Stimulated activated CD8-positive, alpha-beta memory T cell treated with anti-CD3 and anti-CD28 coated beads, Interleukin-7, amount 100 ng/mL, for 4 hours (primary cell): Measurements from ENCODE around the gene COG5.

Source experiments
- DNase-seq, 2 donors: peaks; one replicate each; pipeline ENCODE4 v3.0.0-alpha.2; 2020; ENCODE audit warnings: low read depth in 2 of 2

Gene COG5

GRCh38 chr7:107332488-107333269, 231.0 kb downstream of the COG5 start:
- no peak for DNase-seq

DNA sequence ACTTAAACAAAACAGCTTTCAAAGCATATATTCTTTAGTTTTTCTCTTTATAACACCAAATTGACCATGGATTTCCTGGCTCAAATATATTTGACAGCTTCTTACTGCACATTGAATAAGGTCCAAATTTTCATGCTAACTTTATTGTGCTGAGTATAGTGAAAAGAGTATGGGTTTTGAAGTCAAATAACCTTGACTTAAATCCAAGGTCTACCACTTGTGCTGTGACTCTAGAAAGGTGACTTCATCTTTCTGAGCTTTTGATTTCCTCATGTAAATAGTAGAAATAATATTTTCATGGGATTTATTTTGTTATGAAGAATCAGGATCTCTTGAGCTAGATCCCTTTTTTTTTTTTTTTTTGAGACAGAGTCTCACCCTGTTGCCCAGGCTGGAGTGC, 233.2 kb downstream of the COG5 start:
- DNase-seq, result no peak

GRCh38 chr7:107327986-107328569, 235.6 kb downstream of the COG5 start:
- DNase-seq, result no peak

- DNase-seq, result no peak
Measured at GRCh38 chr7:107326061-107326460, 237.7 kb downstream of the COG5 start.

- DNase-seq, result no peak
Measured at GRCh38 chr7:107322015-107322414, 241.7 kb downstream of the COG5 start.

- DNase-seq, result no peak
Measured at GRCh38 chr7:107321611-107322010, 242.1 kb downstream of the COG5 start.

DNA sequence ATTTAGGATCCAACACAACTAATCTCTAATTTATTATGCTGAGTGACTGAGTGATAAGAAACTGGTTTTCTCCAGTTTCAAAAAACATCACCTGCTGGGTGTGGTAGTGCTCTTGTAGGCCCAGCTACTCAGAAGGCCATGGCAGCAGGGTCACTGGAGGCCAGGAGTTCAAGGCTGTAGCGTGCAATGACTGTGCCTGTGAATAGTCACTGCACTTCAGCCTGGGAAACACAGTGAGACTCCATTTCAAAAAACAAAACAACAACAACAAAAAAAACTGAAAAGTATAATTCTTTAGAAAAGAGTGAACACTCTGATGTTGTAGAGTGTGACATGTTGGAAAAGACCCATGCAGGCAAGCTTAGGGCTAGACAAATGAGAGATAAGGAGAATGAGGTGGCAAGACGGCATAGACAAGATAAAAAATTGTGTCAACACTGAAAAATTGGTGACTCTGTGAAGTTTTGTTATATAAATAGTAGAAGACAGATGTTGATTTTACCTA, 243.9 kb downstream of the COG5 start:
- no peak for DNase-seq

DNA sequence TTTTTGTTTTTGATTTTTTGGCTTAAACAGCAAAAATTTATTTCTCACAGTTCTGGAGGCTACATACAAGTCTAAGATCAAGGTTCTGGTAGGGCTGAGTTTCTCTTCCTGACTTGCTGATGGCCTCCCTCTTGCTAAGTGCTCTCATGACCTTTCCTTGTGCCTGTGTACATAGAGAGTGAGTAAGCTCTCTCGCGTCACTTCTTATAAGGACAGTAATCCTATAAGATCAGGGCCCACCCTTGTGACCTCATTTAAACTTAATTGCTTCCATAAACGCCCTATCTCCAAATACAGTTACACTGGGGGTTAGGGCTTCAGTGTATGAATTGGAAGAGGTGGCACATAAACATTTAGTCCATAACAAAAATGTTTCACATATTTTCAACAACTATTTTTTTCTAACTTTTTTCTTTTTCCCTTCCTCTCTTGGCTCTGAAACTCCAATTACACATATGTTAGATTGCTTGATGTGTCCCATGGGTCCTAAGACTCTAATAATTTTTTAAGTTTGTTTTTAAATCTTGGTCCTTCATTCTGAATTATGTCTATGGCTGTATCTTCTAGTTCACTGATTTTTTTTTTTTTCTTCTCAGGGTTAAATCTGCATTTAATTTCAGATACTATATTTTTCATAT, 245.1 kb downstream of the COG5 start:
- no peak for DNase-seq

DNA sequence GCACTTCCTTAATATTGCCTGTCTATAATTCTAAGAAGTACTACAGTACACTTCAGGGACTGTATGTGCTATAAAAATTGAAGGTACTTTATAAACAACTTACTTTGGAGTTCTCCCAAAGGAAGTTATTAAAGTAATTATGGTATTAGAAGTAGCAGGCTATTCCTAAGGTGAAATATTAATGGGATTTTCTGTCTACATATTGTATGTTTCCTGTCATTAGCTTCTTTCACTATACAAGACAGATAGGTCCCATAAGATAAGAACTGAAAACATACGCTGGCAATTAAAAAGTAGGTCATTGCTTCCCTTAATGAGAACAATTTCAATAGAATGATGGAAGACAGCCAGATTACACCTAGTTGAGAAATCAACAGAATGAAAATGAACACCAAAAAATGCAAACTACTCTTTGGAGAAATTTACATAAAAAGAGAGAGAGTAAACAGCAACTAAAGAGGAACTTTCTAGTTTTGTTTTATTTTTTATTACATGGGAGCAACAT, 248.0 kb downstream of the COG5 start:
- DNase-seq, result no peak

DNA sequence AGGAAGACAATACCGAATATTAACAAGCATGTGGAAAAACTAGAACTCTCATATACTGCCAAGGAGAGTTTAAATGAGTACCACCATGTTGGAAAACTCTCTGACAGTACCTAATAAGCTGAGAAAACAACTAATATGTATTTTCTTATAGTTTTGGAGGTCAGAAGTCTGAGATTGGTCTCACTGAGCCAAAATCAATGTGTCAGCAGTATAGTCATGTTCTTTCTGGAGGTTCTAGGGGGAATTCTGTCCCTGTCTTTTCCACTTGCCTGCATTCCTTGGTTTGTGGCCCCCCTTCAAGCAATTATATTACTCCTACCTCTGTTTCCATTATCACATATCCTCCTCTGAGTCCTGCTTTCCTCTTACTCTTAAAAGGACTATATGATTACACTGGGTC, 250.4 kb downstream of the COG5 start:
- DNase-seq, result no peak

DNA sequence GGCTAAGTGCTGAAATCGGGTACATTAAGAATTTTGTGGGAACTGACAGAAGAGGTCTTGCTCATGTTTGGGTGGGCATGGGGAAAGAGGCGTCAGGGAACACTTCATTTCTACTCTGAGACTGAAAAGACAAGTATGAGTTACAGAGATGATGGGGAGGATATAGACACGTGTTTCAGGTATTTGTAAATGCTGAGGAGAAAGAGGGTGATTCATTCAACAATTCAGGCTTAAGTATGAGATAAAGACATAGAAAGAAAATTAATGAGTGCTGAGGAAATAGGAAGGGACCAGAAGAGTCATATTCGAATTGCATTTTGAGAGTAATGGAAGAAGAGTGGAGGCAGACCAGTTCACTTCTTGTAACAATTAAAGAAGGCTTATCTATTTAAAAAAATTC, 251.3 kb downstream of the COG5 start:
- DNase-seq, result no peak

GRCh38 chr7:107309296-107309695, 254.4 kb downstream of the COG5 start:
- no peak for DNase-seq

DNA sequence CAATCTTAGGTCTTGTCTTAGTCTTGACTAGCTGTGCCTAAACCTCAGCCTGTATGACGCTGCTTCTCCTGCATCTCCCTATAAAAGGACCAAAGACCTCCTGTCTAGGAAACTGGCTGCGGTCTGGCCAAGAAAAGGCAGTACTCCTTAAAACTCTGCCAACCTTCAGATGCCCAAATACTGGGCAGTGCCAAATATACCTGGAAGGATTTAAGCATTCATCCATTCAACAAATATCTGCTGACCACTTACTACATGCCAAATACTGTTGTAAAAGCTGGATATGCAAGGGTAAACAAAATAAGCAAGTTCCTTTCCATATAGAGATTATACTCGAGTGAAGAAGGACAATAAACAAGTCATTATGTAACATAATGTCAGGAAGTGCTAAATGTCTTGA, 259.1 kb downstream of the COG5 start:
- DNase-seq, result no peak

GRCh38 chr7:107304063-107304462, 259.7 kb downstream of the COG5 start:
- DNase-seq, result no peak

DNA sequence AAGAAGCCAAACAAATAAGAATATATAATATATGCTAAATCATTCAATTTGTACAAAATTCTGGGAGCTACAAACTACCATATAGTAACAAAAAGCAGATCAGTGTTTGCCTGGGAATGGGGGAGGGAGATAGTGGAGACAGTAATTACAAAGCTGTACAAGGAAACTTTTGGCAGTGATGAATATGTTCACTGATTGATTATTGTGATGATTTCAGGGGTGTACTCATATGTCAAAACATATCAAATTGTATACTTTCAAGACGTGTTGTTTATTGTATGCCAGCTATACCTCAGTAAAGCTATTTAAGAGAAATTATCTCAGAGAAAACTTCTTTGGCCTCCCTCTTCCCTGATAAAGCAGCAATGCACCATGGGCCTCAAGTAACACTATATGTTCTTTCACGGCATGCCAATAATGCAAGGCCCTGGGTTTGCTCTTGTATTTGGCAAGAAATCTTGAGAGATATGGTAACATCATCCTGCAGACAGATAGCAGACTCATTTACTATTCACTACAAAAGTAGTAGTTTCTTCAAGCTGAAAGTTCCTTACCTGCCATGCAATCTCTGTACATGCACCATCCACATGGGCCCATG, 261.4 kb downstream of the COG5 start:
- no peak for DNase-seq

DNA sequence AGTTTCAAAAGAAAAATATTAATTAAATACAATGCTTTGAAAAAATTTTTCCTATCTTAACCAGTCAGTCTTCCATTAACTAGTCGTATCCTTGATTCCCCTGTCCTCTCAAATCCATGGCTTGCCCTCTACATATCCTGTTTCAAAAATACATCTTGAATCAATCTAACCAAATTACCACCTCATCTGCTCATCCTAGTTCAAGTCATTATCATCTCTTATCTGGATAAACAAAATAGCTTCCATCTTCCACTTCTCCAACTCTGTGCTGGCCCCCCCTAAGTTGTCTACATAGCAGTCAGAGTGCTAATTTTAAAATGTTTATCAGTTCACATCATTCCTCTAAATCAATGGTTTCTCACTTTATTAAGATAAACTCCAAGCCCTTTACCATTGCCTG, 269.5 kb downstream of the COG5 start:
- DNase-seq, result no peak

GRCh38 chr7:107292591-107292990, 271.1 kb downstream of the COG5 start:
- DNase-seq, result no peak

DNA sequence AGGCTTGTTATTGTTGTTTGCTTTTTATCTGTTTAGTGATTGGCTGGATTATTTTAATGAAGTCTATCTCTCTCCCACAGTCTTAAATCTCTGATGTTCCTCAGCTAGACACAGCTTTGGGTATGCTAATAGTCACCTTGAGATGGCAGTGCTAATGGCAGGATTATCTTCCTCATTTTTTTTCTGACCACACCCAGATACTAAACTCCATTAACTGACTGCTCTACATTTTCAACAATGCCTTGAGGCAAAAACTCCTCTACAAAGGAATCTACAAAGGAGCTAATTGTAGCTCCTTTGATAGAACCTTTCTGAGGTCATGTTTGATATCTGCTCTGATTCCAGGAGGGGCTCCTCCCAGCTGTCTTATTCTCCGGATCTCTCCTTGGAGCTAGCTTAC, 272.3 kb downstream of the COG5 start:
- no peak for DNase-seq

GRCh38 chr7:107286751-107287621, 276.7 kb downstream of the COG5 start:
- DNase-seq, result no peak

DNA sequence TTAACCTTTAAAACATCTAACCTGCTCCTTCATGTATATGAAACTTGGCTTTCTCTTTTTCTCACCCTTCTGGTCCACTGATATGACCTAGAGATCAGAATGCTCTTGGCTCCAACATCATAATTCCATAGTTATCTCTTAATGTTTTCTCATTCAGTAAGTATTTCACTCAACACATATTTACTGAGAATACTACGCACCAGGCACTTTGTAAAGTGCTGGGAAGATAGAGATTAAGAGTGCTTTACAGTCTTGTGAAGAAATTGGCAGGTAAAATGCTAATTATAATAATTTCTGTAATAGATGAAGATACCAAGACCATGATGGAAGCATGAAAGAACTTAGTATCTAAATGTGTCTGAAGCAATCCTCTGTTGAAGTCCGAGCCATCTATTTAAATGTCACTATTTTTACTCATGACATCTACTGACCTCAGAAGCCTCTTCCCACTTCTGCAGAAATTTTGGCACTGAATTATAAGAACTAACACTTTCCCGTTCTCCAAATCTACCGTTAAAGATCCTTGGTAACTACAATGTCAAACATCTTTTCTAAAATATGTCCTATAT, 278.7 kb downstream of the COG5 start:
- DNase-seq, result no peak

- DNase-seq, result no peak
Measured at GRCh38 chr7:107277331-107277730, 286.4 kb downstream of the COG5 start.
